T47D (cell line): ENCODE data around the gene RNF125.

Experiments used
- DNase-seq, 2 experiments: peaks; one replicate each; pipeline versions ENCODE4 v3.0.0 to v3.0.0-alpha.2; 2011 to 2012; ENCODE audit warnings: low read depth in 1 of 2, low spot score in 1 of 2
- JUND ChIP-seq: IDR thresholded peaks from 2 replicates; pipeline ENCODE4 v1.6.1; 2012; ENCODE audit warnings: low read depth
- in situ Hi-C: cut with HindIII; loops from 2 replicates; pipeline ENCODE4 v1.10.0; 2016; ENCODE audit warnings: low sequenced_read_pairs, low pct_unique_long_range_greater_than_20kb

RNF125 gene

GRCh38 chr18:32036506-32037180 is 18.0 kb downstream of the RNF125 start:
- no peak for TF ChIP-seq JUND
- DNase-seq, result no peak
- in situ Hi-C loops, result no loop called here

- in situ Hi-C loops, result no loop called here
- no peak for TF ChIP-seq JUND
Measured at GRCh38 chr18:32037616-32038015, 19.0 kb downstream of the RNF125 start.

GRCh38 chr18:32040936-32041335 is 22.3 kb downstream of the RNF125 start:
- in situ Hi-C loops, result no loop called here
- TF ChIP-seq JUND, result no peak
- no peak for DNase-seq

More at GRCh38 chr18:32037616-32038015, 19.0 kb downstream of the RNF125 start:
- DNase-seq, result no peak

GRCh38 chr18:32042337-32042736 is 23.7 kb downstream of the RNF125 start:
- DNase-seq, result no peak
- no peak for TF ChIP-seq JUND
- in situ Hi-C loops, result no loop called here

GRCh38 chr18:32048507-32049091 is 30.0 kb downstream of the RNF125 start:
- no peak for TF ChIP-seq JUND
- in situ Hi-C loops, result no loop called here
- no peak for DNase-seq

GRCh38 chr18:32049393-32050171 is 31.0 kb downstream of the RNF125 start:
- TF ChIP-seq JUND, result no peak
- peak in 1 of 2 experiments; percentile 15 for DNase-seq
- in situ Hi-C loops, result no loop called here

- no peak for TF ChIP-seq JUND
- DNase-seq, result no peak
- in situ Hi-C loops, result no loop called here
Measured at GRCh38 chr18:32056613-32057358, 38.2 kb downstream of the RNF125 start.

- in situ Hi-C loops, result no loop called here
- no peak for TF ChIP-seq JUND
- no peak for DNase-seq
Measured at GRCh38 chr18:32057624-32058165, 39.1 kb downstream of the RNF125 start.

- in situ Hi-C loops, result no loop called here
- no peak for TF ChIP-seq JUND
- DNase-seq, result no peak
Measured at GRCh38 chr18:32060026-32060425, 41.4 kb downstream of the RNF125 start.

GRCh38 chr18:32067375-32068167 is 48.9 kb downstream of the RNF125 start:
- in situ Hi-C loops, result no loop called here
- no peak for TF ChIP-seq JUND

GRCh38 chr18:32072321-32072720 is 53.7 kb downstream of the RNF125 start:
- no peak for TF ChIP-seq JUND
- peak; percentile 30 to 50 for DNase-seq
- in situ Hi-C loops, result no loop called here

More at GRCh38 chr18:32067375-32068167, 48.9 kb downstream of the RNF125 start:
- DNase-seq, result no peak
